NCI-H774 (cell line): ENCODE measurements around the gene MRPL34.
"Not testable (repeated sequence)": the region's sequence is repeated elsewhere in the genome, so short reads cannot be mapped to it uniquely, and the experiment has no call there.

Source experiments
- DNase-seq: peaks from one replicate; lab custom pipeline; 2025; lab: John Stamatoyannopoulos, UW

The MRPL34 gene

GRCh38 chr19:17285415-17286135, 20.1 kb upstream of the MRPL34 start:
- DNase-seq: no peak

DNA sequence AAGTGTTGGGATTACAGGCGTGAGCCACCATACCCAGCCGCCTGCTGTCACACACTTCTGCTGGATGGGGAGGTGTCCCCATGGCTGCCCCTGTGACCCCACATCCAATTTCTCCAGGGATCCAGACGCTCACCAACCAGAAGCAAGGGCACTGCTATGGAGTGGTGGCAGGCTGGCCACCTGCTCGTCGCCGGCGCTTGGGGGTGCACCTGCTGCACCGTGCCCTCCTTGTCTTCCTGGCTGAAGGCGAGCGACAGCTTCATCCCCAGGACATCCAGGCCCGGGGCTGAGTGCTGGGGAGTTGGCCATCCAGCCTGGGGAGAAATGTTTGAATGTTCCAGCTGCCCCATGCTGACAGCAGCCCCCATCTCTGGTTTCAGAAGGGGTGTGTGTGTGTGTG, 19.4 kb upstream of the MRPL34 start:
- DNase-seq: no peak

- DNase-seq: no peak
Observed at GRCh38 chr19:17286752-17287151, 18.9 kb upstream of the MRPL34 start.

DNA sequence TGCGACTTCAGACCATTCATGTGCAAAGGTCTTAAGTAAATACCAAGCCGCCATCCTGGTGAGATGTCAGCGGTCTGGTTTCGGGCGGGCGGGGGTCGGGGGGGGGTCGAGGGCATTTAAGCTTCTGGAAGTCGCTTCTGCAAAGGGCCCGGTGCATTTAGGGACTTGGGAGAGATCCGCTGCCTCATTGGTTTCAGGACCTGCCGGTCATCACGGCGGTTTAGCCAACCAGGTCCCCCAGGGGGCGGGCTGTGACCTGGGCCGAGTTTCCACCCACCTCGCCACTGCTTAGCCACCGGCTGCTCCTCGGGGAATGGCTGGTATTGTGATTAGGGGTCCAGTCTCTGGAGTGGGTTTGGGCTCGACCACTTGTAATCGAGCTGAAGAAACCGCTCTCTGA, 16.2 kb upstream of the MRPL34 start:
- DNase-seq: no peak

- no peak for DNase-seq
Observed at GRCh38 chr19:17292301-17293074, 13.2 kb upstream of the MRPL34 start.

- DNase-seq: no peak
Observed at GRCh38 chr19:17293605-17294004, 12.1 kb upstream of the MRPL34 start.

- no peak for DNase-seq
Observed at GRCh38 chr19:17294051-17294891, 11.4 kb upstream of the MRPL34 start.

DNA sequence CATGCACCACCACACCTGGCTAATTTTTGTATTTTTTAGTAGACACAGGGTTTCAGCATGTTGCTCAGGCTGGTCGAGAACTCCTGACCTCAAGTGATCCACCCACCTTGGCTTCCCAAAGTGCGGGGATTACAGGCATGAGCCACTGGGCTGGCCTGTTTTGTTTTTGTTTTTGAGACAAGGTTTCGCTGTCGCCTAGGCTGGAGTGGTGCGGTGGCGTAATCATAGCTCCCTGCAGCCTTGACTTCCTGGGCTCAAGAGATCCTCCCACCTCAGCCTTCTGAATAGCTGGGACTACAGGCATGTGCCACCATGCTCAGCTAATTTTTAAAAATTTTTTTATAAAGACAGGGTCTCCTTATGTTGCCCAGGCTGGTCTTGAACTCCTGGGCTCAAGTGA, 10.1 kb upstream of the MRPL34 start:
- not testable (repeated sequence) for DNase-seq

DNA sequence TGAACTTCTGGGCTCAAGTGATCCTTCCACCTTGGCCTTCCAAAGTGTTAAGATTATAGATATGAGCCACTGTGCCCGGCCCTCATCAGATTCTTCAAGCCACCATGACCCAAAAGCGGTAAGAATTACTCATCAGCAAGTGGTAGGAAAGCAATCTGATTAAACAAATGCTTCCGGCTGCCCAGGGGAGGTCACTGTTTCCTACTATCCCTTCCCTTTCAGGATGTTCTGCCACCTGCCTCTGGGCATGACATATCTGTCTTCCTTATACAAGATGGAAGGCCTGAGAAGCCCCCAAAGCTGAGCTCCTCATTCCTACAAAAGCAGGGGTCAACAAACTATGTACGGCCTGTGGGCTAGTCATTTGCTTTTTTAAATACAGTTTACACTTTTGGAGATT, 9.4 kb upstream of the MRPL34 start:
- no peak for DNase-seq

DNA sequence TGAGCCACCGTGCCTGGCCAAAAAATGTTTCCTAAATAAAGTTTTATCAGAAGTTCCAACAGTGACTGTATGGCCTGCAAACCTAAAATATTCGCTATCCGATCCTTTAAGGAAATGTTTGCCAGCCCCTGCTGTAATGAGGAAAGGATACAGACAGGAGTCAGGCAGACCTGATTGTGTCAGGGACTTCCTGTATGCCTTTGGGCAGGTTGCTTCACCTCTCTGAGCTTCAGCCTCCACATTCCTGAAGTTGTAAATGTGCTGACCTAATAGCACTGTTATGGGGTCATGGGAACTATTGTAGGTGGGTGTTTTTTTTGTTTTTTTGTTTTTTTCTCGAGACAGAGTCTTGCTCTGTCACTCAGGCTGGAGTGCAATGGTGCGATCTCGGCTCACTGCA, 8.7 kb upstream of the MRPL34 start:
- no peak for DNase-seq

DNA sequence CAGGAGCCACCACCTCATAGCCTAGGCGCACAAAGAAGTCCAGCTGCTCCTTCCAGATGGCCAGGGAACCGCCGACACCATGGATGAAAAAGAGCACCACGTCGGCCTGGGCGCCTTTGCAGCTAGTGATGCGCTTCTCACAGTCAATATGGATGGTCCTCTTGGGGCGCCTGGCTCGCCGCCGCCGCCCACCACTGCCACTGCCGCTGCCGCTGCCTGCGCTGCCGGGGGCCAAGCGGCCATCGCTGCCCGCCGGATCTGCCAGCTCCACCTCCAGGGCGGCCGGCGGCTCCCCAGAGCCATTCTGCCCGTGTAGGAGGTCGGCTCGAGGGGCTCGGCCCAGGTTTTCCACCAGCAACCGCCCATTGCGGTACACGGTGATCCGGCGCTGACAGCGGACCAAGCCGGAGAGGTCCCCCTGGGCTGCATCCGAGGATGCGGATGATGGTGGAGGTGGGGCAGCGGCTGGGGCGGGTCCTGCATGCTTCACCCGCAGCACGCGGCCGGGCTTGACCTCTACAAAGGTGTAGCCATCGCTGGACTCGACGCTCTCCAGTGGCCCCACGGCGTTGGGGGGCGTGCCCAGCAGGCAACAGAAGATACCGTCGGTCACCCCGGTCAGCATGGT, 4.6 kb upstream of the MRPL34 start:
- DNase-seq: no peak

GRCh38 chr19:17302391-17303166, 3.1 kb upstream of the MRPL34 start:
- no peak for DNase-seq

DNA sequence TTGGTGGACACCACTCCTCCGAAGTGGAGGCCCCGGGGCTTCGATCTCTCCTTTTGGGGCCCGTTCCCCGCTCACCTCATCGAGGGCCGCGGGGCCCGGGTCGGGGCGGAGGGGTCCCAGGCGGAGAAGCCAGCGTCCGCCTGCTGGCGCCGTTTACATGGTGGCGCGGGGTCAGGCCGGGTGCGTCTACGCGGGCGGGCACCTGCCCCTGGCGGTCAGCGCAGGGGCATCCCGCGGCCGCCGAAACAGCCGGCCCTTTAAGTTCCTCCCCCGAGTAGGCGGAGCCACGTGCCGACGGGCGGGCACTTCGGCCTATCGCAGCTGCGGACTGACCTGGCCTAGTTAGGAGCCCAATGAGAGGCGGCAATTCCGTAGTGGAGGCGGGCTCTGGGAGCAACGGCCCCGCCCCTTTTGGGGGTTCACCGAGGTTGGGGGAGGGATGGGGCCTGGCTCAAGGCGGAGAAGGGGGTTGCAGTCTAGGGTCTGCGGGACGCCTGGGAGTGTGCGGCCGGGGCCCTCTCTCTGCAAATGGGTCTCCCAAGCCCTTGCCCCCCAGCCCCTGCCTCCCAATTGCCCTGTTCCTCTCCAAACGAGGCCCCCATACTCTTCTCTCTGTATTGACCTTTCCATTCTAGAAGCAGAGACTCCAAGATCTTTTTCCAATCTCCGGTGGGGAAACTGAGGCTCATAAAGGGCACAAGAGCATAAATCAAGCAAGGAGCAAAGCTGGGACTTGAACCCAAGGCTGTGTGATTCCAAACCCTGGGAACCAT, 2.3 kb upstream of the MRPL34 start, which contains the start of gene ABHD8:
Gene ABHD8 (minus strand): TSS at position 259 of the 773 bp plus-strand sequence. CDS start 1,809 bp downstream, outside the sequence.
- DNase-seq: peak; percentile 96

GRCh38 chr19:17303940-17304267, 1.8 kb upstream of the MRPL34 start:
- DNase-seq: no peak

GRCh38 chr19:17304386-17305215, 1.1 kb upstream of the MRPL34 start:
- no peak for DNase-seq

GRCh38 chr19:17305216-17305516, 506 bp upstream of the MRPL34 start:
- no peak for DNase-seq

- no peak for DNase-seq
Observed at GRCh38 chr19:17306285-17306714, 628 bp downstream of the MRPL34 start.

DNA sequence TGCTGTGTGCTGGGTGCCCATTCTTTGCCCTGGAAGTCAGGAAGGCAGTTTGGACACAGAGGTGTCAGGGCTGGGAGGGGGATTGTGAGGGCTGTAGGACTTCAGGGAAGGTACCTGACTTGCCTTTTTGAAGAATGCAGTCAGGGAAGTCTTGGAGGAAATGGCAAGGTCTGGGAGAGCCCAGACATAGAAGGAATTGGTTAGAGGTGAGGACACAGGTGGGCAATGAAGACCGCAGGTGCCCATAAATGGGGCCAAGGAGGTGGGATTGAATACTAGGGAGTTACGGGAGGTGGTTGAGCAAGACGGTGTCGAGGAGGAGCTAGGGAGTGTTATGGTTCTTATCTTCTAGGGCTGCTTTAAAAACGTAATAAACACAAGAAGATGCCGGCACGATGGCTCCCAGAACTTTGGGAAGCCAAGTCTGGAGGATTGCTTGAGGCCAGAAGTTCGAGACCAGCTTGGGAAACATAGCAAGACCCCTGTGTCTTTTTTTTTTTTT, 2.3 kb downstream of the MRPL34 start:
- DNase-seq: no peak

DNA sequence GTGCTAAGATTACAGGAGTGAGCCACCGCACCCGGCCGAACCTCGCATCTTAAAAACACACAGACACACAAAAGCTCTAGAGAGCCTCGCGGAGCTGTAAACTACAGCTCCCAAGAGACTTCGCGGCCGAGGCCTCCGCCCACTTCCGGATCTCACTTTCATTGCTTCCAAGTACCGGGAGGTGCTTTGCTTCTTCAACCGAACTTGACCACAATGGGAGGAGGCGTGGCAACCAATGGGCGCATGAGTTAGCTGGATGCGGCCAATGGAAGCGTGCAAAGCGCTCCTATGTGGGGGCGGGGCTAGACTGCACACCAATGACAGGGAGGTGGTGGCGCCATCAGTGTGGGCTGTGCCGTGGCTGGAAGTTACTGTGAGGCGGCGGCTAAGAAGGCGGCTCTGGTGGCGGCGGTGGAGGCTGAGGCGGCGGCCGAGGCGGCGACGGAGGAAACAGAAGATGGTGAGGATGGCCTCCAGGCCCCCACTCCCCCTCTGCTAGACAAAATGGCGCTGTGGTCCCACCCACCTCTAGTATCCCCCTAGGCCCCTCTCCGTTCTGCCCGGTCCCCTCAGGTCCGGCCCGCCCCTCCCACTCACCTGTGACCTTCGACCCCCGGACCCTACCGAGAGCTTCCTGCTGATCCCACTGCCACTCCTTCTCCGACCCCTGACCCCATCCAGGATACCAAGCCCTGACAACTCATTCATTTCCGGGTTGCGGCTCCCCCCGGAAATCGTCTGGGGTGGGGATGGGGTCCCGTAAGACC, 3.7 kb downstream of the MRPL34 start, which contains the start of gene DDA1:
Gene DDA1 (plus strand): TSS at position 366 of the 767 bp plus-strand sequence. CDS start 92 bp downstream, at position 458.
- DNase-seq: peak; percentile 99
